UCSD-AML1 (cell line): ENCODE results near the gene TMC7.

ENCODE experiments used
- DNase-seq: peaks from one replicate; lab custom pipeline; 2025; ENCODE audit not compliant: unreplicated experiment; lab: John Stamatoyannopoulos, UW

Gene TMC7

DNA sequence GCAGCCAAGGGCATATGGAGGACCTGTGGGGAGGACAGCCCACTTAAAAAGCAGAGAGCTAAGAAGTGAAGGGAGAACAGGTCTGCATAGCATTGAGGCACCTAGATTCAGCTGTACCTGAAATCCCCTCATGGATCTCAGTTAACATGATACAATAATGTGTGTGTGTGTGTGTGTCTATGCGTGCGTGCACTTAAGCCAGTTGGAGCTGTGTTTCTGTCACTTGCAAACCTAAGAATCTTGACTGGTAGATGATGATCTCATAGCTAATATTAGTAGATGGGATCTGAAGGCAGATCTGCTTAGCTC lies 128.3 kb downstream of the TMC7 start:
- DNase-seq: no peak
